Activated T-cell treated with anti-CD3 and anti-CD28 coated beads for 4 hours (primary cell): Measurements from ENCODE around the gene FAM20B.

ENCODE experiments used
- DNase-seq: peaks from one replicate; pipeline ENCODE4 v3.0.0-alpha.2; 2020

The FAM20B gene

DNA sequence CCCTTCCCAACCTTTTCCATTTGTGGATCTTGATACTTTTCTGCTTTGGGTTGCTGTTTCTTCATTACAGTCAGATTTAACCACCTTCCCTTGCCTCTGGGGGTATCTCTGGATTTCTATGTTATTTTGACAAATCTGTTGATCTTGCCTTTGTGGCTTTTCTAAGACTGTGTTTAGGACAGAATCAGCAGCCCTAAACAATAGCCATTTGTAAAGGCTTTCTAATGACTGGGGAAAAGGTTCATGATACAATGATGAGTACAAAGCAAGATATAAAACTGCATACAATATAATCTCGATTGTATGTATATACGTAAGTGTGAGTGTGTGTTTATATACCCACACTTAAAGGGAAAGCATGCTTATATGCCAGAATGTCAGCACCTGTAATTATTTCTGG, 27.8 kb downstream of the FAM20B start:
- DNase-seq = no peak

DNA sequence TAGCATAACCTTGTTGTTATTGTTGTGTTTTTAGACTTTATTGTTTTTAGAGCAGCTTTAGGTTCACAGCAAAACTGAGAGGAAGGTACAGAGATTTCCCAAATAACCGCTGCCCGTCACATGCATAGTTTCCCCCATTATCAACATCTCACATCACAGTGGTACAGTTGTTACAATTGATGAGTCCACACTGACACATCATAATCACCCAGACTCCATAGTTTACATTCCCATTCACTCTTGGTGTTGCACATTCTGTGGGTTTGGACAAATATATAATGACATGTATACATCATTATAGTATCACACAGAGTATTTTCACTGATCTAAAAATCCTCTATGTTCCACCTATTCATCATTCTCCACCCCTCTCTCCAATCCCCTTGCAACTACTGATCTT, 30.2 kb downstream of the FAM20B start:
- DNase-seq = no peak

DNA sequence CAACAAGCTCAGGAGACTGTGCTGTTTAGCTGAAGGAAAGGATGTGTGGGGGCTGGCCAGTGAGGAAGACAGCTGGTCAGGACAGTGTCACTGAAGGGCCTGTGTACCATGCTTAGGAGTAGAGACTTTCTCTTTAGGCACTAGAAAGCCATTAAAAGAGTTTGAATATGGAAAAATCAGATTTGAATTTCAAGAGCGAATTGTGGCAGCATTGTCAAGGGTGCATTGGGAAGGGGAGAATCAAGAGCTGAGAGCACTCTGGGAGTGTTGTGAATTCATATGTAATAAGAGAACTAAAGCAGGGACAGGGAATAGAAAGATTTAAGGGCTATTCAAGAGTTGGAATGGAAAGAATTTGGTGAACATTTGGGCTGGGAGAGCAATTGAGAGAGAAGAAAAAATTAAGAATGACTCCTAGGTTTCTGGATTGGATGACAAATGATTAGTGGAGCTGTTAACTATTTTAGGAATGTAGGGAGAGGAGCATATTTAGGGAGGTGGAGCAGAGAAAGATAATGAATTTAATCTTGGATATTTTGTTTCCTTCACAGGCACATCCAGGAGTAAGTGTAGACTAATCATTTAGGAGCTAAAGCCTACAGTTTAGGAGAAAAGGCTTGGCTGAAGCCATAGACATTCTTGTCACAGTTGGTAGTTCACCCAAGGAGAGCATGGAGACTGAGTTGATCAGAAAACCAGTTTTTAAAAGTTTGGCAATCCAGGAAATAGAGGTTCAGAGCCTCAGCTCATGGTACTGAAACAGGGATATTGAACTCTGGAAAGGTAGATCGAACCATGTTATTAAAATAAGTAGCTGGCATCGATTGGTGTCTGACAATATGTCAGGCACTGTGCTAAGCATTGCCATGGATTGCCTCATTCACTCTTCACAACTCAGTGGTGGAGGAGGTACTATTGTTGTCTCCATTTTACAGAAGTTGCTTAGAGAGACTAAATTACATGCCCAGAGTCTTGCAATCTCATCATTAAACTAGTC, 33.1 kb downstream of the FAM20B start:
- no peak for DNase-seq

DNA sequence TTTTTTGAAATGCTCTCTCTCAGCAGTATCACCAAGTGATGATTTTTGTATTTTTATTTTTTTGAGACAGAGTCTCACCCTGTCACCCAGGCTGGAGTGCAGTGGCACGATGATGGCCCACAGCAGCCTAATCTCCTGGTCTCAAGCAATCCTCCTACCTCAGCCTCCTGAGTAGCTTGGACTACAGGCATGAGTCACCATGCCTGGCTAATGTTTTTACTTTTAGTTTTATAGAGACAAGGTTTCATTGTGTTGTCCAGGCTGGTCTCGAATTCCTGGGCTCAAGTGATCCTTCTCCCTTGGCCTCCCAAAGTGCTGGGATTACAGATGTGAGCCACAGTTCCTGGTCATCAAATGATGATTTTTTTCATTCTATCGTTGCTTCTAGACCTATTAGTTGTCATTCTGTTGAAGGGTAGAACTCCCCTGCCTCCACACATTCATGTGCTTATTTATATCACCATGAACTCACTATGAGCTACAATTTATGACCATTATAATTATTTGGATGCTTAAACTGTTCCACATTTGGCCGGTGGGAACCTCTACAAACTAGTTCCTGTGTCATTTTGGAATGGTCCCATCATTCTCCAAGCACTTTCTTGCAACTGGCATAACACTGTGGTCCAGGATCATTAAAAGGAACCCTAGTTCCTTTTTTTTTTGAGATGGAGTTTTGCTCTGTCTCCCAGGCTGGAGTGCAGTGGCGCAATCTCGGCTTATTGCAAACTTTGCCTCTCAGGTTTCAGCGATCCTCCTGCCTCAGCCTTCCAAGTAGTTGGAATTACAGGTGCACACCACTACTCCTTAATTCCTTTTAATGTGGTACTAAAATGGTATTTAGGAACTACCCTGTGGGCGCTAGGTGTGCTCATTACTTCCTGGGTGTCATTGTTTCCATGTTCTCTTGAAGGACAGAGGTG, 35.9 kb downstream of the FAM20B start:
- no peak for DNase-seq

DNA sequence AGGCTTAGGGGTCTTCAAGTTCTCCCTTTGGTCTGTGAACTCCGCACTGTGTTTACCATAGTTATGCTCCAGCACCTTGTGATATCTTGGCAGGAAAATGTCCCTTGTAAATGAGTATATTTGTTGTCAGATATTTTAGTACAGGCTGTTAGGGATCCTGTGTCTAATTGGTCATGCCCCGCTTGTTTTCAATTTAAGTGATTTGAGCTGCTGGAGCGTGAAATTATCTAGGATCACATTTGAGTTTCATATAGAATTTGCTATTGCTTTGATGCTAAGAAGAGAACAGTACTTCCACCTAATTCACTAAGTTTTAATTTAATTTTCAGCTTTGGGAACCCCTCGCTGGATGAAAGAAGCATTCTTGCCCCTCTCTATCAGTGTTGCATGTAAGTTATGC, 40.8 kb downstream of the FAM20B start:
- DNase-seq = no peak

DNA sequence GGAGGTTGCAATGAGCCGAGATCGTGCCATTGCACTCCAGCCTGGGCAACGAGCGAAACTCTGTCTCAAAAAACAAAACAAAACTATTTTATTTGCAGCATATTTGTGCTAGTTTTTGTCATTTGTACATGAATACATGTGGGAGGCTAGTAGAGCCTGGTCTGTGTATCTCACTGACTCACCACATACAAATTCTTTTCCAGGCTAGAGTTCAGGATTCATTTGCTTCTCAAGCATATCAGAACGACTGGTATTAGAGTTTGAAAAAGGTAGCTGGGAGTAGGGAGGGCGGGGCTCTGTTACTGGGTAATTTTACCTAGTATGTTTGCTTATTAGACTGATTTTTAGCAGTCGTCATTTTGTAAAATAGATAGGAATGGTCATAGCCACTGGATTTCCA, 51.7 kb downstream of the FAM20B start:
- no peak for DNase-seq

DNA sequence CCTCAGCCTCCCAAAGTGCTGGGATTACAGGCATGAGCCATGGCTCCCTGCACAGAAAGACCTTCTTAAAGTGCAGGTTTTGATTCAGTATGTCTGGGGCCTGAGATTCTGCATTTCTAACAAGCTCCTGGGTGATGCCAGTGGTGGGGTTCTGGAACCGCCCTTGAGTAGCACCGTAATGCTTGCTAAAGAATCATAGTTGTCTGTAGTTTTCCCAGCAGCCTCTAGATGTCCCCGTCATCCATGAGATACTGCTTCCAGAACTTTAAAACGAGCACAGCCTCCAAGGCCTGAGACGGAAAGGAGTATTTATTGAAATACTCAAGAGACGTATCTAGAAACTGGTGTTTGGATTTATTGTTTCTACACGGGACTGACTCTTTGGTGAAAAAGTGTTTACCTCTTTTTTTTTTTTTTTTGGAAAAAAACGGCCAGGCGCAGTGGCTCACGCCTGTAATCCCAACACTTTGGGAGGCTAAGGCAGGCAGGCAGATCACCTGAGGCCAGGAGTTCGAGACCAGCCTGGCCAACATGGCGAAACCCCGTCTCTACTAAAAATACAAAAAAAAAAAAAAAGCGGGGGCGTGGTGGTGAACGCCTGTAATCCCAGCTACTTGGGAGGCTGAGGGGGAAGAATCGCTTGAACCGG, 53.5 kb downstream of the FAM20B start:
- peak; percentile 37 for DNase-seq

DNA sequence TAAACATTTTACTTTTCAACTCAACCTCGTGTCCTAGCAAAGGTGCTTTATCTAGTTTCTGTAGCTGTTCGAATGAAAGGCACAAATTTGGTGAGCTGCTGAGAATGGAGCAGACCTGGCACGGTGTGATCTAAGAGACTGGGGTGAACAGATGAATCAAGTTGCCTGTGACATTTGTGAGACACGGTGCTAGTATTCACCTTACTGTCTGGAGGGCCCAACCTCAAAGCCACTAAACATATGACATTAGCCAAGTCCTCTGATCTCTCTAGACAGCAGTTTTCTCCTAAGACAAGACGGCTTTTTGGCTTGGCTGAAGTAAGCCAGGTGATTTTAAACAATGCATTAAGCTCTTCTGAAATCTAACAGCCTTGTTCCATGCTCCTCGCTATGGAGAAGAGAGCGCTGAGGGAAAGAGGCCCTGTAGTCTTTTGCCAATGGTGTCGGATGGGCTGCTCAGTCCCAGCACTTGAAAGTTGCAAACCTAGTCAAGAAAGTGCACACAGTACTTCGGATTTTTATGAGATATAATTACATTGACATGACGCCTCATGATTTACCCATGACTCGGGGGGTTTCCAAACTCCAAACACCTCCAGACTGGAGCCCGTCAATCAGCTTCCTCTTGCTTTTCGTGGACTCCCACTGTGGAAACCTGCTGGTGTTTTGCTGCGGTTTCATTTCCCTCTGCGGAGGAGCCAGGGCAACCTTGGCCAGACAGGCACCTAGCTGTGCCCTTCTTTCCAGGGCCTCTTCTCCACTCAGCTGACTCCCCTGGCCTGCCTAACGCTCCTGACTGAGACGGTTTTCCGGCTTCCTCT, 55.4 kb downstream of the FAM20B start:
- DNase-seq = no peak

DNA sequence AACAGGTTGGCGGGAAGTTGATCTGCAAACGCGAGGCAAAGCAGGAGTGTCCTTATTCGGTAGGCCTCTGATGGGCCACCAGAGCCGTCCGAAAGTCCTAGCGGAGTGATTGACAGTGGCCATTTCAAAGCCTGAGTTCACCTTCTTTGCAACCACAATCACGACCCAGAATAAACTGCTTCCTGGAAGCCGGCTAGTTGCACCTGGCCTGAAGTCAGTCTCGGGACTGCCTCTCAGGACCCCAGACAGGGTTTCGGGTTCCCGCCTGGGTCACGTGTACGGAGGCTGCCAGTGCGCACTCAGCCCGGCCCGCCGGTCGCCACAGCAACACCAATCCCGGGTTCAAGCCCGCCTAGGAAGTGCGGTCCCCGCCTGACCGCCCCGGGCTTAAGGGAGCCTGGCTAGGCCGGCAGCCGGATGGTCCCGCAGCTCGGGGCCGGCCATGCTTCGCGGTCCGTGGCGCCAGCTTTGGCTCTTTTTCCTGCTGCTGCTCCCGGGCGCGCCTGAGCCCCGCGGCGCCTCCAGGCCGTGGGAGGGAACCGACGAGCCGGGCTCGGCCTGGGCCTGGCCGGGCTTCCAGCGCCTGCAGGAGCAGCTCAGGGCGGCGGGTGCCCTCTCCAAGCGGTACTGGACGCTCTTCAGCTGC, 56.1 kb downstream of the FAM20B start, which contains the start of gene TOR3A:
TOR3A (plus strand) TSS at position 384 of the 646 bp plus-strand sequence; CDS start at position 443, 59 bp downstream.
- DNase-seq = peak; percentile 51

DNA sequence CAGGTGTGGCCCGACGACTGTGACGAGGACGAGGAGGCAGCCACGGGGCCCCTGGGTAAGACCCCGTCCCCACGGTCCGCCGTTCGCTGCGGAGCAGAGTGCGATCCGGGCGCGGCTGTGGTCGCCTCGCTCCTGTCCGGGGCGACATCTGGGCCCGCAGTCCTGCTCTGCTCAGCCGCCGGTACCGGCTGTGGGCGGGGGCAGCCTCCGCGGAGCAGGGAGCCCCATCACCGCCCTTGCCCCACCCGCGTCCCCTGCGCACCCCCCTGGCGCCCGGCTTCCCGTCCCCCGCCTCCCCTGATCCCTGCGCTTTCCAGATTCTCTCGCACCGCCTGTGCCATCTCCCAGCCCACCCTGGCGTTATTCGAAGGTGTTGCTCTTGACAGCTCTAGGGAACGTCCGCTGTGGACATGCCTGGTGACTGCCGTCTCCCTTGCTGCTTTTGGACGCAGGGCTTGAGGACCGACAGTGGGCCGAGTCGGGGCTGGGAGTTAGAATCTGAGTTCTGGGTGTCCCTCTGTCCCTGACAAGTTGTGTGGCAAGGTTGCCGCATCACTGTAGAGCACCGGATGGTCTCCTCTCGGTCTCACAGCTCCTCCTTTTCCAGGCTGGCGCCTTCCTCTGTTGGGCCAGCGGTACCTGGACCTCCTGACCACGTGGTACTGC, 56.8 kb downstream of the FAM20B start:
- peak; percentile 9 for DNase-seq

DNA sequence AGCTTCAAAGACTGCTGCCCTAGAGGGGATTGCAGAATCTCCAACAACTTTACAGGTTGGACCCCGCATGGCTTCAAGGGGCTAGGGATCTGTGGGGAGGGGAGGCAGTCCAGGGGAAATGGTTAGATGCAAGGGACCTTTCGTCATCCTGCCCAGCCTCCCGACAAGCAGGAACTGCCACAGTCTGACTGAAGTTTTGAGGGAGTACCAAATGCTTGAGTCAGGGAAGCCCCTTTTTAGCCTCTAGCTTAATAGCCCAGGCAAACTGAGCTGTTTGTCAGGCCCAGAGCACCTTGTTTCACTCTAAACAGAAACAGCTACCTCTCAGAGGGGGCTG, 57.3 kb downstream of the FAM20B start:
- DNase-seq = no peak

DNA sequence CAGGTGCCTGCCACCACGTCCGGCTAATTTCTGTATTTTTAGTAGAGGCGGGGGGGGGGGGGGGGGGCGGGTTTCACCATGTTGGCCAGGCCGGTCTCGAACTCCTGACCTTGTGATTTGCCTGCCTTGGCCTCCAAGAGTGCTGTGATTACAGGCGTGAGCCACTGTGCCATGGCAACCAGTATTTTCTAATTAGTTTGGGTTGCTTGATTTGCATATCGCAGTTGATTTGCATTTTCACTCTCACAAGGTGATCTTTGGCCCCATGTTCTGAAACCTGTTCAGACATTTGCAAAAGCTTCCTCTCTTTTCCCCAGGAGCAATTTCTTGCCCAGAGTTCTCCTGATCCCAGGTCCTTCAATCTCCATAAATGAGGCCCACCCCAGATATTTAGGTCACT, 57.8 kb downstream of the FAM20B start:
- DNase-seq = no peak

DNA sequence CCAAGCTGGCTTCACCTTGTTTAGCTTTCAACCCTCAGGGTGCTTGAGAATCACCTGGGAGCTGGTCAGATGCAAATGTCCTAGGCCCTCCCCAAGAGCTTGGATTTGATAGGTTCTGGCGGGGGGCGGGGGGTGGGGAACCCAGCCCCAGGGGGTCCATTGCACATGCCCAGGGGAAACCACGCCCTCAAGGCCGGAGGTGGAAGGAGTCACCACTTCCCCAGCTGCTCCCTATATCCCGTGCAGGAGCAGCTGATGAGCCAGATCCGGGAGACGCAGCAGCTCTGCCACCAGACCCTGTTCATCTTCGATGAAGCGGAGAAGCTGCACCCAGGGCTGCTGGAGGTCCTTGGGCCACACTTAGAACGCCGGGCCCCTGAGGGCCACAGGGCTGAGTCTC, 62.0 kb downstream of the FAM20B start:
- DNase-seq = no peak

DNA sequence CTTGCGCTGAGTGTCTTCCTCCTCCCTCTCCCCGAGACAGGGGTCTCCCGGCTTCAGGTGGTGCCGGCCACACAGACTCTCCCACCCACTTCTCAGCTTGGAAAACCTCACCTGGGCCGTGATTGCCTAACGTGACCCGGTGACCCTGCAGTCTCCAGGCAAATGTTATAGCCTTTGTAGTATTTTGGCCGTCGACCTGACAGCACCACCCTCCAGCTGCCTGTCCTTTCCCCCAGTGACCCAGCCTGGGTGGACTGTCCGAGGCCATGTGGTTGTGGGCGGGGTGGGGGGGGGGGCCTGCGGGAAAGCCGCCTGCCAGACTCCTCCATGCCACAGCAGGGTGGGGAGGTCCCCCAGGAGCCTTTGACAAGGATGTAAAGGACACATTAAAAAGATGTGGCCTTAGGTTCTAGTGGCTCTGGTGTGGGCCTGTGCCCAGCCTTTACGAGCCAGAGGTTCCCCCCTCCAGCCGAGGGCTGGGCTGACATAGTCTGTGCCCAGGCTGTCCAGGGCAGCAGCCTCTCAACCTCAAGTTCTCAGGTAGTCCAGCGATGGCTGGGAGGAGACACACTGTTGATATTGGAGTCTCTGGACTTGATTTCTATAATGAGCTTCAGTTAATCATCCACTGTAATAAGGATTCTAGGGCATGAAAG, 64.3 kb downstream of the FAM20B start:
- DNase-seq = no peak

DNA sequence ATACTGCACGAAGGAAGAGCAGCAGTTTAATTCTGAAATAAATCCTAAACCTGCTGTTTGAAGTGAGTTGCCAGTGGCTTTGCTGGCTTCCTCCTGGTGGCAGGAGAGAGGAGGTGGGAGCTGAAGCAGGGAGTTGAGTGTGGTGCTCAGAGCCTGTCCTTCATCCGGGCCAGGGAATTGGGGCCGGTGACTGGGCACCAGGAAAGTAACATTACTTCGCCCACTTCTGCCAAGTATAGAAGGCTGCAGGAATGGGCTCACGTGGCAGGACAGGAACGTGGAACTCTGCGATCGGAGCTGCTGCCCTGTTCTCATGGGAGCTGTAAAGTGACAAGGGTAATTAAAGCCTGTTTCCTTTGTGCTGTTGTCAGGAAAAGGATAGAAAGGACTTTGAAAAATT, 64.8 kb downstream of the FAM20B start:
- no peak for DNase-seq

DNA sequence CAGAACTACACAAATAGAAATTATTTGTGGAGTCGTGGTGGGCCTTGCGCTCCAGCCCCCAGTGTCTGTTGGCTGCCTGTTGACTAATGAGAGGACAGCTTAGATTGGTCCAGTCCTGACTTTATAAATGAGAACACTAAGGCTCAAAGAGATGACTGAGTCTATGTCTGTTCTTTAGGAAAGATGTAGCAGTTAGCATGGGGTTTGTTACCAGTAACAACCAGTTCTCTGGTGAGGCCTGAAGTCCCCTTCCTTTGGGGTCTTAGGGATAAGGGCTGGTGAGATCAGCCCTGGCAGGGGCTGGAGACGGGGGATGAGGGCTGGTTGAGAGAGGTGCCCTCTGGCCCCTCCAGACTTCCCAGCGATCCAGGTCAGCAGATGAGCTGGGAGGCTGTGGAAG, 65.2 kb downstream of the FAM20B start:
- DNase-seq = no peak

DNA sequence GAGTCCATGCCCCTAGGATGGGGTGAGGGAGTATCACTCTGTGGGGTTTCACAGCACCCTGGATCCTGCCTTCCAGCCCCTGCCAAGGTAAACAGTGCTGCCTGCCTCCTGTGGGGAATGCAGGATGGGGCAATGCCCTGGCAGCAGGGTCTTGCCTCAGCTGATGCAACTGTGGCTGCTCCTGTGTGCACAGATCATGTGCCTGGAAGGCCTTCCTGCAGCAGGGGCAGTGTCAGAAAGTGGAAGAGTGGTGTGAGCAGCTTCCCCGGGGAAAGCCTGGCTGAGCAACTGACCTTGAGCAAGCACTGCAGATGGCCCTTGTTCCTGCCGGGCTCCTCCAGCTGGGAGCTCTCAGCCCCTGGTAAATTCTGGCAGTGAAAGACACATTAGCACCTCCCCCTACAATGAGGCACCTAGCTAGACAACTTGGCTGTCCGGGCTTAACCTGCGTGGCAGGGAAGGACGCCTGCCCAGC, 66.0 kb downstream of the FAM20B start:
- no peak for DNase-seq

DNA sequence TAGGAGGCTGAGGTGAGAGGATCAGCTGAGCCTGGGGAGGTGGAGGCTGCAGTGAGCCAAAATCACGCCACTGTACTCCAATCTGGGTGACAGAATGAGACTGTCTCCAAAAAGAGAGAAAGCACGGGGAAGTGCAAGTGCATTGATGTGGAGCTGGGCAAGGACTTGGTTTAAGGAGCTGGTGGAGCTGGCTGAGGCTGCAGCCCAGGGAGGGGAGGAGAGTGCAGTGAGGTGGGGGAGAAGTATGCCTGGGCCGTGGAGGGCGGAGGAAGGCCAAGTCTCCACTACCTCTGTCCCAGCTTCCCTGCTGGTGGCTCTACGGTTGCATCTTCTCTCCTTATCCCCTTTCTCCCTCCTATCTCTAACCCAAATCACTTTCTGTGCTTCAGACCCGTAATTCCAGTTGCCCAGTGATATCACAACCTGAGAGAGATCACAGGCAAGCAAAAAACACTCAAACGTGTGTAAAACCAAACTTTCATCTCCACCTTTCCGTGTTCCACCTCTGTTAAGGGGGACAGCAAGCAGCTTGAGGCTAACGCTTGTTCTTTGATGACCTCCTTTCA, 67.3 kb downstream of the FAM20B start:
- DNase-seq = no peak

DNA sequence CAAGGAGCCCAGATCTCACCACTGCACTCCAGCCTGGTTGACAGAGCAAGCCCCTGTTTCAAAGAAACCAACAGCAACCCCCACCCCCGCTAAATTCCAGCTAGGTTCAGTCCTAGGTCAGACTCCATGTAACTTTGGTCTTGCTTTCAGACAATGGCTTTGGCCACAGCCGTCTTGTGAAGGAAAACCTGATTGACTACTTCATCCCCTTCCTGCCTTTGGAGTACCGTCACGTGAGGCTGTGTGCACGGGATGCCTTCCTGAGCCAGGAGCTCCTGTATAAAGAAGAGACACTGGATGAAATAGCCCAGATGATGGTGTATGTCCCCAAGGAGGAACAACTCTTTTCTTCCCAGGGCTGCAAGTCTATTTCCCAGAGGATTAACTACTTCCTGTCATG, 69.1 kb downstream of the FAM20B start:
- no peak for DNase-seq

DNA sequence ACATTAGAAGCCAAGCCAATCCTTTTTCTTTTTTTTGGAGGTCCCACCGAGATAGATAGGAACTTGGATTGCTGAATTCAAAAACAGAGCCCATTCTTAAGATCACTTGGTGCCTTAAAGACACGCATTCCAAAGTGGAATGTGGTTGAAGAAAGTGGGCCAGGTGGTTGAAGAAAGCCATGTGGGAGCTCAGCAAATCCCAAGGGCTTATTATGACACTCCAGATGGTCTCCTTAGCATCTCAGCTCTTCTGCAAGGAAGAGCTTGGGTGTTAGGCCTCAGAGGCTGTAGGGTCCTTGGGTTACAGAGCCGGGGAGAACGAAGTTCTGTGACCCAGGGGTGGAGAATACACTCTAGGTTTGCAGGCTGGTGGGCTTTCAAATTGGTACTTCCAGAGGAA, 69.7 kb downstream of the FAM20B start:
- no peak for DNase-seq
